ENCODE data around the gene NLRP6.

NLRP6 gene

GRCh38 chr11:293271-293851 lies 15.2 kb downstream of the NLRP6 start:
- DNase-seq (ENCODE audit: low read depth, low spot score): no peak

- DNase-seq (ENCODE audit: low read depth, low spot score): no peak
Measured at GRCh38 chr11:293852-294661, 15.8 kb downstream of the NLRP6 start.

DNA sequence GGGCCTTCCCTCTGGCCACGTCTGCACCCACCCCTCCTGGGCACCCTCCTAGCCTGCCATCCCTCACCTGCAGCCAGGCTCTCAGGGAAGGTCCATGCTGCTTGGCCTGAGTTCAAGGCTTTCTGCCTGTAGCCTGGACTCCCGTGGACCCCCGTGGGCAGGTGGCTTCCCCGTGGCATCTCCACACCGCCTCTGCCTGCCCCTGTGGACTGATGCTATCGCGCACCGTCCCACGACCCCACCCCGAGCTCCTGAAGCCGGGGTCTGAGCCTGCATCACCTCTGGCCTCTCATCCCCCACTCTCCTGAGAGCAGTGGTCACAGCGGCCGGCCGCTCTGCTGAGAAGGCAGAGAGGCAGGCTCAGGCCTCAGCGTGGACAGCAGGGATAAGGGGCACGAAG lies 16.6 kb downstream of the NLRP6 start:
- DNase-seq (ENCODE audit: low read depth, low spot score): no peak

- no peak for DNase-seq (ENCODE audit: low read depth, low spot score)
Measured at GRCh38 chr11:295351-296170, 17.4 kb downstream of the NLRP6 start.

- no peak for DNase-seq (ENCODE audit: low read depth, low spot score)
Measured at GRCh38 chr11:296171-297050, 18.2 kb downstream of the NLRP6 start.

GRCh38 chr11:297051-297585 lies 18.9 kb downstream of the NLRP6 start:
- no peak for DNase-seq (ENCODE audit: low read depth, low spot score)

GRCh38 chr11:297586-298405 lies 19.6 kb downstream of the NLRP6 start:
- DNase-seq (ENCODE audit: low read depth, low spot score): no peak

GRCh38 chr11:298406-299065 lies 20.3 kb downstream of the NLRP6 start:
- DNase-seq (ENCODE audit: low read depth, low spot score): no peak

DNA sequence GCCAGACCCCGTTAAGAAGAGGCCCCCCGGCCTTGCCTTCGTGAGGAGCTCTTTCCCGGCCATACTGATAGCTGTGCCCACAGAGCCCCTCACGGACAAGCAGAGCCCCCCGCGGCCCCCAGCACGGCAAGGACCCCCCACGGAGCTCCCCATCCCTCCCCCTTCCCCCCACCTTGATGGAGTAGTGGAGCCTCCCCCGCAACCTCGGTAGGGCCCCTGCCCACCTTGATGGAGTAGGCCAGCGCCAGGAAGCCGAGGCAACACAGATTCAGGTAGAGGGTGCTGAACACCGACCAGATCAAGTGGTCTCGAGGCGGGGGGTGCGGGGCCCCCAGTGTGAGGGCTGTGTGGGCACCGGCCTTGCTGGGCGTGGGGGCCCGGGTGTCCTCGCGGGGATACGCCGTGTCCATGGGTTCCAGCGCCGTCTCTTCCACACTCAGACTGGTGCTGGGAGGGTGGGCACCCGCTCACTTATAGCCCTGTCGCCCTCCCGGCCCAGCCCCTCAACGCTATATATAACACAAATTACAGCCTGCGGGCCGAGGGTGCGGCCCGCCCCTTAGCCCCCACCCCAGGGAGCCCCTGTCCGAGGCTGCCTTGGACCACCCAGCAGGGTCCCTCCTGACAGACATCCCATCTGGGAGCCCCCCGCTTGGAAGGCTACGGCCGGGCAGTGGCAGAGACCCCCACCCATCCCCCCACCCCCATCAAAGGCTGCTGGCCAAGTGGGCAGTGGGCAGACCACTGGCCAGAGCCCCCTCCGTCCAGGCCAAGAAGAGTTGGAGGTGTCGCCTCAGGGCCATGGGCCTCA lies 21.1 kb downstream of the NLRP6 start, which contains the start of gene IFITM5:
IFITM5 (minus strand) TSS at position 446 of the 811 bp plus-strand sequence; CDS start at position 410, 36 bp downstream.
- no peak for DNase-seq (ENCODE audit: low read depth, low spot score)

DNA sequence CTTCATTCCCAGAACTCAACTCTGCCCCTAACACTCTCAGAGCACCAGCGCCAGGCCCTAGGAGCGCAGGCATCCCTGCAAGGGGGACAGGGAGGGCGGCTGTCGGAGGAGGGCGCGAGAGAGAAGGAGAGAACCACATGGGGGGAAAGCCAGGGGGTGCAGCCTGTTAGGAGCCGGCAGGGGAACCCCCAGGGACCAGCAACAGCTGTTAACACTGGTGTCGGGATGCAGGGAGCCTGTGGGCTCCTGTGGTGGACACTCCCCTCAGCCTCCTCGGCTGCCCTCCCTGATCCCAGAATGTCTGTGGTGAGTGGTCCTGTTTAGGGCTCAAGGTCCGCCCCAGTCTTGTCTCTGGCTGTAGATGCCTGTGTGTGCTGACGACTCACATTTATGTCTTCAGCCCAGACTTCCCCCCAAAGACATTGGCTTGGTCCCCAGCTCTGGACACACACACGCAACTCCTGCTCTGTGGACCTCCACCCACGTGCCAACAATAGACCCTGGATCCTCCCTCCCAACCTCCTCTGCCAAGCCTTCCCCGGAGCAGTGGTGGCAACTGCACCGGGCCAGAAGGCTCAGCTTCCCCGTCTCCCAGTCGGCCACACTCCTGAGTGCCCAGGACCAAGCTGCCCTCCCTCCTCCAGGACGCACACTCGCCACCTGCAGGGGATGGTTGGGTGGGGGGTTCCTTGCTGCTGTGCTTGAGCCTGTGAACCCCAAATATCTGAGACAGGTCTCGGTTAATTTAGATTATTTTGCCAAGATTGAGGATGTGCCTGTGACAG lies 21.9 kb downstream of the NLRP6 start:
- no peak for DNase-seq (ENCODE audit: low read depth, low spot score)

DNA sequence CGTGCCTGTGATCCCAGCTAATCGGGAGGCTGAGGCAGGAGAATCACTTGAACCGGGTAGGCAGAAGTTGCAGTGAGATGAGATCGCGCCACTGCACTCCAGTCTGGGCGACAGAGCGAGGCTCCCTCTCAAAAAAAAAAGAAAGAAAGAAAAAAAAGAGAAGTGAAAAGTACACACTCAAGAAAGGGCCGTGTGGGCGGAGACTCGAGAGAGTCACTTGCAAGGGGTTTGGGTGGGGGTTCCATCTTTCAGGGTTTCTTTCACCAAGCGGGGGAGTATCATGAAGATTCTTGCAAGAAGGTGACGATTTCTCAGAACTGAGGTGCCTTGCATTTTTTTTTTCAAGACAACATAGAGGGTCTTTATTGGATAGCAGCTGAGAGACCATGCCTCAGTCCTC lies 25.2 kb downstream of the NLRP6 start:
- DNase-seq (ENCODE audit: low read depth, low spot score): no peak

DNA sequence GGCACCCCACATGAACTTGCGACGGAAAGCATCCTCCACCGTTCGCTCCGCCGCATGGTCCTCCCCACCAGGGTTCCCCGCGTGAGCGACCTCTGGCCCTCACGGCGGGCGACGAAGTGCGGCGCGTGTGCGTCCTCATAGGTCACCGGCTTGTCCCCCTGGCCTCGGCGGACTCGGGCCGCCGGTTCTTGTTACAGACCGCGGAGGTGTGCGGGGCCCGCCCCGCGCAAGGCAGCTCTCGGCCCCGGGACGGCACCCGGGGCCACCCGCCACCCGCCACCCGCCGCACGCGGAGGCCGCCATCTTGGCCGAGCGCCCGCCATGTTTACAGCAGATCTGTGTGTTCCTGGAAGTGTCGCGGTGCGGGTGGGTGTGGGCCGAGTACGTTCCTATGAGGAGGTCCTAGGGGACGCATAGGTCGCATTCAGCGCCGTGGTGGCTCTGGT lies 25.9 kb downstream of the NLRP6 start:
- DNase-seq (ENCODE audit: low read depth, low spot score): no peak

DNA sequence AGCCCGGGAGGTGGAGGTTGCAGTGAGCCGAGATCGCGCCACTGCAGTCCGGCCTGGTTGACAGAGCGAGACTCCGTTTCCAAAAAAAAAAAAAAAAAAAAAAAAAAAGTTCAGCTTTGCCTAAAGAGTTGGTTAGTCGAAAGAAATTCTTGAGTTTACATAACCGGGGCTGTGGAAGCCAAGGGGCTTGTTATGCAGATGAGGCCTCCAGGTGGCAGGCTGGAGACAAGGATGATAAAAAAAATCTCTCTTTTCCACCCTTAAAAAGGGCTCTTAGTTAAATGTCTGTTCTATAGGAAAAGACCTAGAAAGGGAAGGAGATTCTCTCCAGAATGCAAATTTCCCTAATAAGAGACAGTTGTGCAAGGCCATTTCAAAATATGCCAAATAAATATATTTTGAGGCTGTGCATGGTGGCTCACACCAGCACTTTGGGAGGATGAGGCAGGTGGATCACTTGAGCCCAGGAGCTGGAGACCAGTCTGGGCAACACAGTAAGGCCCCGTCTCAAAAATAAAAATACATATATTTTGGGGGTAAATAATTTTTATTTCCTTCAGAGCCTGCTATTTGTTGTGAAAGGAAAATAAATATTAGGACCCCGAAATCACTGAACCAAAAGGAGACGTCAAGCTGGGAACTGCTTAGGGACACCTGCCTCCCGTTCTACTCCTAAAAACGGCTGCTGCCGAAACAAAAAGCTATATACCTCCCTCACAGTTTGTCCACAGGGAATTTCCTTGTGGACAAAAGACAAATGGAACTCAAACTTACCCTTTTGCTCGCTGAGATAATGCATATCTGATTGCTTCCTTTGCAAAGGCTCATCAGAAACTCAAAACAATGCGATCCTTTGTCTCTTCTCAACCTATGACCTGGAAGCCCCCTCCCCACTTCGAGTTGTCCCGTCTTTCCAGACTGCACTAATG lies 27.0 kb downstream of the NLRP6 start:
- no peak for DNase-seq (ENCODE audit: low read depth, low spot score)

GRCh38 chr11:305844-306211 lies 27.6 kb downstream of the NLRP6 start:
- no peak for DNase-seq (ENCODE audit: low read depth, low spot score)

DNA sequence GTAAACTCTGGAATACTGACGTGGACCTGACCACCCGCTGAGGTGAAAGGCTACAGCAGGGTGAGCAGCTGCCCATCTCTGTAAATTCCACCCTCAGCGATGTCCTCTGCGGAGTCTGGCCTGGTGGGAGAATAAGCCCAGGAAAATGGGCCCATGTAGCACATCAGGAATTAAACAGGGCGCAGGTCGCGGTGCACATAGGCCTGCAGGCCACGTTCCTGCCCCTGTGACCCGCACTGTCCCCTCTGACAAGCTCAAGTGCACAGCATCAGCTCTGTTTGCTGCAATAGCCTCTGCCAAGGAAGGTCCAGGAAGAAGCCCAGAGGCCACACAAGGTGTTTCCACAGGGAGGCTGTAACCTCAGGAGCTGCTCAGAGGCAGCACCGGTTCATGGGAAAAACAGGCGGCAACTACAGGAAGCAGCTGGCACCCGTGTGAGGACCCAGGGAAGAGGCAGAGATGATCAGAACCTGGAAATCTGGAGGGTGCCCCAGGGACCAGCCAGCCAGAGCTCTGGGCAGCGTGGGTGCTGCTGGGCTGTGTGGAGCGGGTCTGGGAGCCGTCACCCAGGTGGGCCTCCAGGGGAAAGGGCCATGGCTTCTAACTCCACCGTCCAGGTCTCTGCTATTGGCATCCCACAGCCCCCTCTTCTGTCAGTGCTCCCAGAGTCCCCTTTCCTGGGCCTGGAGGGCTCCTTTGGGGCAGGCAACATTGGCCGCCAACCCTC lies 28.6 kb downstream of the NLRP6 start:
- no peak for DNase-seq (ENCODE audit: low read depth, low spot score)

Measured in activated naive CD8-positive, alpha-beta T cell treated with anti-CD3 and anti-CD28 coated beads, Interleukin-2, amount 50 U/mL, for 16 hours (primary cell).